ENCODE results near the gene CFAP20. TPM values are rescaled to one million over a fixed set of nuclear protein-coding genes. Genes with fewer than 3 reads are reported as not detected.

The CFAP20 gene
- polyA plus RNA-seq, 1 donor from 2014 or later, result 210 TPM

DNA sequence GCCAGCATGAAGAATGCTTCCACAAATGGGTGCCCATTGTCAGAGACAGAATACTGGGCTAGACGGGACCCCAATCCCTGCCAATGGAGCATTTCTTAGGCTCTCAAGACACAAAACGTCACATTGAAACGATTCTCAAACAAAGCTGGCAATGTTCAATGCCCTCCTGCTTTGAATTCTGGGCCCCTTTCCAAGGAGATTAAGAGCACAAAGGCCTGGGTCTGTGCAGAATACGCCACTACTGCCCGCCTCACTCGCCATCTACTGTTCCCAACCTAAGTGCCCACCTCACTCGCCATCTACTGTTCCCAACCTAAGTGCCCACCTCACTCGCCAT lies 9.7 kb downstream of the CFAP20 start:
- H3K9ac ChIP-seq (ENCODE audit: low read length), result no peak overlapping the region
- H3K4me2 ChIP-seq (ENCODE audit: low read length), result no peak overlapping the region
- H4K20me1 ChIP-seq (ENCODE audit: insufficient read depth), result no peaks in the 10 kb centered on the region
- H3K9me2 ChIP-seq (ENCODE audit: insufficient read depth, low read length), result no peaks in the 10 kb centered on the region
- H2AFZ ChIP-seq (ENCODE audit: low read depth, low read length), result no peak overlapping the region
- TF ChIP-seq SMC3 (conservative IDR thresholded peaks at IDR 0.05; ENCODE audit: poor library complexity), result no peak
- no peak for TF ChIP-seq MXI1 (conservative IDR thresholded peaks at IDR 0.05; ENCODE audit: poor library complexity, severe bottlenecking)
- TF ChIP-seq RAD21 (conservative IDR thresholded peaks at IDR 0.05), result no peak
- TF ChIP-seq, protein P1, sequence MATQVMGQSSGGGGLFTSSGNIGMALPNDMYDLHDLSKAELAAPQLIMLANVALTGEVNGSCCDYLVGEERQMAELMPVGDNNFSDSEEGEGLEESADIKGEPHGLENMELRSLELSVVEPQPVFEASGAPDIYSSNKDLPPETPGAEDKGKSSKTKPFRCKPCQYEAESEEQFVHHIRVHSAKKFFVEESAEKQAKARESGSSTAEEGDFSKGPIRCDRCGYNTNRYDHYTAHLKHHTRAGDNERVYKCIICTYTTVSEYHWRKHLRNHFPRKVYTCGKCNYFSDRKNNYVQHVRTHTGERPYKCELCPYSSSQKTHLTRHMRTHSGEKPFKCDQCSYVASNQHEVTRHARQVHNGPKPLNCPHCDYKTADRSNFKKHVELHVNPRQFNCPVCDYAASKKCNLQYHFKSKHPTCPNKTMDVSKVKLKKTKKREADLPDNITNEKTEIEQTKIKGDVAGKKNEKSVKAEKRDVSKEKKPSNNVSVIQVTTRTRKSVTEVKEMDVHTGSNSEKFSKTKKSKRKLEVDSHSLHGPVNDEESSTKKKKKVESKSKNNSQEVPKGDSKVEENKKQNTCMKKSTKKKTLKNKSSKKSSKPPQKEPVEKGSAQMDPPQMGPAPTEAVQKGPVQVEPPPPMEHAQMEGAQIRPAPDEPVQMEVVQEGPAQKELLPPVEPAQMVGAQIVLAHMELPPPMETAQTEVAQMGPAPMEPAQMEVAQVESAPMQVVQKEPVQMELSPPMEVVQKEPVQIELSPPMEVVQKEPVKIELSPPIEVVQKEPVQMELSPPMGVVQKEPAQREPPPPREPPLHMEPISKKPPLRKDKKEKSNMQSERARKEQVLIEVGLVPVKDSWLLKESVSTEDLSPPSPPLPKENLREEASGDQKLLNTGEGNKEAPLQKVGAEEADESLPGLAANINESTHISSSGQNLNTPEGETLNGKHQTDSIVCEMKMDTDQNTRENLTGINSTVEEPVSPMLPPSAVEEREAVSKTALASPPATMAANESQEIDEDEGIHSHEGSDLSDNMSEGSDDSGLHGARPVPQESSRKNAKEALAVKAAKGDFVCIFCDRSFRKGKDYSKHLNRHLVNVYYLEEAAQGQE (IDR thresholded peaks at IDR 0.05; ENCODE audit: borderline replicate concordance), result no peak
- TF ChIP-seq EP300 (conservative IDR thresholded peaks at IDR 0.05; ENCODE audit: poor library complexity, severe bottlenecking), result no peak
- TF ChIP-seq POLR2AphosphoS5 (IDR thresholded peaks at IDR 0.05), result no peak
- TF ChIP-seq, protein P2, sequence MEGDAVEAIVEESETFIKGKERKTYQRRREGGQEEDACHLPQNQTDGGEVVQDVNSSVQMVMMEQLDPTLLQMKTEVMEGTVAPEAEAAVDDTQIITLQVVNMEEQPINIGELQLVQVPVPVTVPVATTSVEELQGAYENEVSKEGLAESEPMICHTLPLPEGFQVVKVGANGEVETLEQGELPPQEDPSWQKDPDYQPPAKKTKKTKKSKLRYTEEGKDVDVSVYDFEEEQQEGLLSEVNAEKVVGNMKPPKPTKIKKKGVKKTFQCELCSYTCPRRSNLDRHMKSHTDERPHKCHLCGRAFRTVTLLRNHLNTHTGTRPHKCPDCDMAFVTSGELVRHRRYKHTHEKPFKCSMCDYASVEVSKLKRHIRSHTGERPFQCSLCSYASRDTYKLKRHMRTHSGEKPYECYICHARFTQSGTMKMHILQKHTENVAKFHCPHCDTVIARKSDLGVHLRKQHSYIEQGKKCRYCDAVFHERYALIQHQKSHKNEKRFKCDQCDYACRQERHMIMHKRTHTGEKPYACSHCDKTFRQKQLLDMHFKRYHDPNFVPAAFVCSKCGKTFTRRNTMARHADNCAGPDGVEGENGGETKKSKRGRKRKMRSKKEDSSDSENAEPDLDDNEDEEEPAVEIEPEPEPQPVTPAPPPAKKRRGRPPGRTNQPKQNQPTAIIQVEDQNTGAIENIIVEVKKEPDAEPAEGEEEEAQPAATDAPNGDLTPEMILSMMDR (IDR thresholded peaks at IDR 0.05; ENCODE audit: poor library complexity, severe bottlenecking), result no peak
- TF ChIP-seq TAF1 (IDR thresholded peaks at IDR 0.05; ENCODE audit: low read depth), result no peak
- TF ChIP-seq EZH2 (IDR thresholded peaks at IDR 0.05; ENCODE audit: borderline replicate concordance, insufficient read depth, low read length, poor library complexity, severe bottlenecking), result no peak
- H3K27me3 ChIP-seq (ENCODE audit: insufficient read depth, low read depth, low read length), result no peaks in the 10 kb centered on the region
- H3K9me3 ChIP-seq (ENCODE audit: low read length), result no peaks in the 10 kb centered on the region
- no peak overlapping the region for H3K27ac ChIP-seq (ENCODE audit: low read length)
- H3K4me3 ChIP-seq (ENCODE audit: low read length), result no peak overlapping the region
- peaks cover 7% of the 10 kb centered on the region for H3F3A ChIP-seq (ENCODE audit: insufficient read depth, low read length, poor library complexity, severe bottlenecking)
- peaks cover 9% of the 10 kb centered on the region for H3K36me3 ChIP-seq (ENCODE audit: insufficient read depth, low read length)
- peaks cover 69% of the 10 kb centered on the region for H3K79me2 ChIP-seq (replicated peaks; ENCODE audit: insufficient read depth, low read length)

DNA sequence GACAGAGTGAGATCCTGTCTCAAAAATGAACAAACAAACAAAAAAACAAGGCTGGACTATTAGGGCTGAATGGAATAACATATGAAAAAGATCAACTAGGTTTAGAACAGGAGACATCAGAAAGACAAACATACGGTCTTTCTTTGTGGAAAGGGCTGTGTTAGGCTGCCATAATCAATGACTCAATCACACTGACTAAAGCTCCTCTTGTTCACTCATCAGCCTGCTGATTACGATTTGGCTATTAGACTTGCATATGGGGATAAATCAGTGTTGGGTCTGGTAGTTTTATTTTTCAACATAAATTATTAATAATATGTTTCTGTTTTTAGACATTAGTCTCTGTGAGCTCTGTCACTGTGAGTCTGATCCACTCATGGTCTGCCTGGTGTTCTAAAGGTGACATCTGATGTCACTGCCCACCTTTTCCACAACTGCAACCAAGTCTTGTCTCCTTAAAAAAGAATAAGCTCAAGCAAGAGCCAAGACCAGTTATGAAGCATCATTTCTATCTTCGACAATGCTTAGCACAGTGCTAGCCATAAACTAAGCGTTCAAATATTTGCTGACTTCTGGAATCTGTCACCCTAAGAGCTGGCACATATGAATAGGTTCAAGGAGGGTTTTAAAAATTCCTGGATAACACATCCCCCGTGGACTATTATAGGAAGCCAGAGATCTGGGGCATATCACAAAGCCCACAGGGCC lies 10.2 kb downstream of the CFAP20 start:
- H3K9me3 ChIP-seq (ENCODE audit: low read length), result no peaks in the 10 kb centered on the region
- no peak overlapping the region for H3K4me2 ChIP-seq (ENCODE audit: low read length)
- peaks cover 7% of the 10 kb centered on the region for H3F3A ChIP-seq (ENCODE audit: insufficient read depth, low read length, poor library complexity, severe bottlenecking)
- no peak for TF ChIP-seq EZH2 (IDR thresholded peaks at IDR 0.05; ENCODE audit: borderline replicate concordance, insufficient read depth, low read length, poor library complexity, severe bottlenecking)
- no peak for TF ChIP-seq TAF1 (IDR thresholded peaks at IDR 0.05; ENCODE audit: low read depth)
- no peak for TF ChIP-seq POLR2AphosphoS5 (IDR thresholded peaks at IDR 0.05)
- TF ChIP-seq, protein P2 (IDR thresholded peaks at IDR 0.05; ENCODE audit: poor library complexity, severe bottlenecking), result no peak
- TF ChIP-seq, protein P1 (IDR thresholded peaks at IDR 0.05; ENCODE audit: borderline replicate concordance), result no peak
- no peak for TF ChIP-seq EP300 (conservative IDR thresholded peaks at IDR 0.05; ENCODE audit: poor library complexity, severe bottlenecking)
- TF ChIP-seq SMC3 (conservative IDR thresholded peaks at IDR 0.05; ENCODE audit: poor library complexity), result no peak
- no peak for TF ChIP-seq RAD21 (conservative IDR thresholded peaks at IDR 0.05)
- no peak for TF ChIP-seq MXI1 (conservative IDR thresholded peaks at IDR 0.05; ENCODE audit: poor library complexity, severe bottlenecking)
- H3K36me3 ChIP-seq (ENCODE audit: insufficient read depth, low read length), result peaks cover 9% of the 10 kb centered on the region
- H3K27ac ChIP-seq (ENCODE audit: low read length), result no peak overlapping the region
- no peak overlapping the region for H3K4me3 ChIP-seq (ENCODE audit: low read length)
- H3K9ac ChIP-seq (ENCODE audit: low read length), result no peak overlapping the region
- peaks cover 64% of the 10 kb centered on the region for H3K79me2 ChIP-seq (replicated peaks; ENCODE audit: insufficient read depth, low read length)
- no peaks in the 10 kb centered on the region for H3K27me3 ChIP-seq (ENCODE audit: insufficient read depth, low read depth, low read length)
- H3K9me2 ChIP-seq (ENCODE audit: insufficient read depth, low read length), result no peaks in the 10 kb centered on the region
- H2AFZ ChIP-seq (ENCODE audit: low read depth, low read length), result no peak overlapping the region
- H4K20me1 ChIP-seq (ENCODE audit: insufficient read depth), result no peaks in the 10 kb centered on the region
